Cardiac muscle cell (in vitro differentiated cells and primary cell): ENCODE results near the gene NFIC. TPM values are rescaled to one million over a fixed set of nuclear protein-coding genes. Genes with fewer than 3 reads are reported as not detected.
"Not testable (repeated sequence)": the region's sequence is repeated elsewhere in the genome, so short reads cannot be mapped to it uniquely, and the experiment has no call there.

Experiments used
- DNase-seq, 2 donors: peaks; one replicate each; pipeline versions ENCODE4 v3.0.0 to v3.0.0-alpha.2; 2010 to 2017; ENCODE audit warnings: low read depth in 1 of 2, low spot score in 1 of 2
- H3K27ac ChIP-seq: fragments of 200-600 bp; sonication (generic); 2 replicates; pipeline ENCODE4 v1.5.1; 2016
- H3K27me3 ChIP-seq: fragments of 200-600 bp; sonication (generic); 2 replicates; pipeline ENCODE4 v1.6.0; 2016; ENCODE audit warnings: control low read depth
- H3K36me3 ChIP-seq: fragments of 200-600 bp; sonication (generic); 2 replicates; pipeline ENCODE4 v1.5.1; 2016; ENCODE audit warnings: control low read depth
- H3K4me1 ChIP-seq: fragments of 200-600 bp; sonication (generic); 2 replicates; pipeline ENCODE4 v1.8.1; 2017; ENCODE audit warnings: low read depth, mild to moderate bottlenecking, mixed run types
- H3K4me3 ChIP-seq: fragments of 200-600 bp; sonication (generic); 2 replicates; pipeline ENCODE4 v1.5.1; 2016; ENCODE audit warnings: mild to moderate bottlenecking
- H3K9me3 ChIP-seq: fragments of 200-600 bp; sonication (generic); 2 replicates; pipeline ENCODE4 v1.5.1; 2017; ENCODE audit warnings: low read depth, mild to moderate bottlenecking, control low read depth
- polyA plus RNA-seq: library from polyadenylated mRNA; unstranded; fragments of >200 nt; fragmentation: Nextera tagmentation; extraction: Ambion mirVana; gene quantifications from 2 replicates; pipeline ENCODE4 v1.2.1, GENCODE V29; 2016
- total RNA-seq: library from RNA; depleted of rRNA; stranded (reverse); fragments of >200 nt; gene quantifications from 2 replicates; pipeline ENCODE4 v1.2.3, GENCODE V29; 2016
- TF ChIP-seq, protein P1 (sequence below): IDR thresholded peaks from 2 replicates; pipeline ENCODE4 v1.5.1; 2012; ENCODE audit warnings: low read depth, mild to moderate bottlenecking, low read length

NFIC gene
- total and polyA plus RNA-seq, 2 experiments from 2014 or later, result 32.7 to 46.1 TPM

DNA sequence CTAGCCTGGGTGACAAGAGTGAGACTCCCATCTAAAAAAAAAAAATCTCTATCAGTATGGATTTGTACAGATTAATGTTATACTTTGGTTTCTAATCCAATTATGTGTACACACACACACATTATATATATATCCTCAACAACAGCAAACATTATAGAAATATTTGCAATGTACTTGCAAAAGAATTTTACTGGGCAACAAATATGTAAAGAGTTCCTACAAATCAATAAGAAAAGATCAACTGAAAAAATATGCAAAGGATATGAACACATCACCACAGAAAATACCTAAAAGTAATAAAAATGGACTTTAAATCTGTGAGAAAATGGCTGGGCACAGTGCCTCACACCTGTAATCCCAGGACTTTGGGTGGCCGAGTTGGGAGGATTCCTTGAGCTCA lies 40.9 kb upstream of the NFIC start:
- no peak for DNase-seq
- no peak overlapping the region for H3K4me3 ChIP-seq
- no peaks in the 10 kb centered on the region for H3K36me3 ChIP-seq
- H3K27me3 ChIP-seq, result peaks cover 9% of the 10 kb centered on the region
- no peaks in the 10 kb centered on the region for H3K4me1 ChIP-seq
- TF ChIP-seq, protein P1, sequence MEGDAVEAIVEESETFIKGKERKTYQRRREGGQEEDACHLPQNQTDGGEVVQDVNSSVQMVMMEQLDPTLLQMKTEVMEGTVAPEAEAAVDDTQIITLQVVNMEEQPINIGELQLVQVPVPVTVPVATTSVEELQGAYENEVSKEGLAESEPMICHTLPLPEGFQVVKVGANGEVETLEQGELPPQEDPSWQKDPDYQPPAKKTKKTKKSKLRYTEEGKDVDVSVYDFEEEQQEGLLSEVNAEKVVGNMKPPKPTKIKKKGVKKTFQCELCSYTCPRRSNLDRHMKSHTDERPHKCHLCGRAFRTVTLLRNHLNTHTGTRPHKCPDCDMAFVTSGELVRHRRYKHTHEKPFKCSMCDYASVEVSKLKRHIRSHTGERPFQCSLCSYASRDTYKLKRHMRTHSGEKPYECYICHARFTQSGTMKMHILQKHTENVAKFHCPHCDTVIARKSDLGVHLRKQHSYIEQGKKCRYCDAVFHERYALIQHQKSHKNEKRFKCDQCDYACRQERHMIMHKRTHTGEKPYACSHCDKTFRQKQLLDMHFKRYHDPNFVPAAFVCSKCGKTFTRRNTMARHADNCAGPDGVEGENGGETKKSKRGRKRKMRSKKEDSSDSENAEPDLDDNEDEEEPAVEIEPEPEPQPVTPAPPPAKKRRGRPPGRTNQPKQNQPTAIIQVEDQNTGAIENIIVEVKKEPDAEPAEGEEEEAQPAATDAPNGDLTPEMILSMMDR, result no peak
- H3K27ac ChIP-seq, result no peak overlapping the region
- H3K9me3 ChIP-seq, result no peaks in the 10 kb centered on the region

DNA sequence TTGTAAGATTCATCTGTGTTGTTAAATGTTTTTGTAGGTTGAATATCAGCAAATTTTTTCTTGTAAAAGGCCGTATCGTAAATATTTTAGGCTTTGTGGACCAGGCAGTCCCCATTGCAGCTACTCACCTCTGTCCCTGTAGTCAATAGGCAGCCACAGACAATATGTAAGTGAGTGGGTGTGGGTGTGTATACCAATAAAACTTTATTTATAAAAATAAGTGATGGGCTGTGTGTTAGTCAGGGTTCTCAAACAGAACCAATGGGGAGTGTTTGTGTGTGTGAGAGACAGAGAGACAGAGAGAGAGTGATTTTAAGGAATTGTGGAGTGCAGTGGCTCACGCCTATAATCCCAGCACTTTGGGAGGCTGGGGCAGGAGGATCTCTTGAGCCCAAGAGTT lies 37.6 kb upstream of the NFIC start:
- DNase-seq, result no peak
- Histone ChIP-seq H3K27ac (no peak overlapping the region), H3K4me3 (no peak overlapping the region), H3K9me3 (no peaks in the 10 kb centered on the region), H3K27me3 (peaks cover 28% of the 10 kb centered on the region), H3K4me1 (no peaks in the 10 kb centered on the region), H3K36me3 (no peaks in the 10 kb centered on the region)
- TF ChIP-seq, protein P1, result no peak

DNA sequence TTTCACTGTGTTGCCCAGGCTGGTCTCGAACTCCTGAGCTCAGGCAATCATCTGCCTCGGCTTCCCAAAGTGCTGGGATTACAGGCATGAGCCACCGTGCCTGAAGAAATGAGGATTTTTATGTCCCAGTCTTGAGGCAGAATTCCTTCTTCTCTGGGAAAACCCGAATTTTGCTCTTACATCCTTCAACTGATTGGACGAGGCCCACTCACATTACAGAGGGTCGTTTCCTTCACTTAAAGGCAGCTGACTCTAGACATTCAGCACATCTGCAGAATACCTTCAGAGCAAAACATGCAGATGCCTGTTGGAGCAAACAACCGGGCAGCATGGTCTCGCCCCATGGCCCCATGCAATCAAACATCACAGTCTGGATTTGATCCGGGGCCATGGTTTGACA lies 36.3 kb upstream of the NFIC start:
- no peaks in the 10 kb centered on the region for H3K4me1 ChIP-seq
- no peaks in the 10 kb centered on the region for H3K9me3 ChIP-seq
- H3K27ac ChIP-seq, result no peak overlapping the region
- H3K27me3 ChIP-seq, result peaks cover 28% of the 10 kb centered on the region
- TF ChIP-seq, protein P1, result no peak
- no peak for DNase-seq
- no peak overlapping the region for H3K4me3 ChIP-seq
- no peaks in the 10 kb centered on the region for H3K36me3 ChIP-seq

DNA sequence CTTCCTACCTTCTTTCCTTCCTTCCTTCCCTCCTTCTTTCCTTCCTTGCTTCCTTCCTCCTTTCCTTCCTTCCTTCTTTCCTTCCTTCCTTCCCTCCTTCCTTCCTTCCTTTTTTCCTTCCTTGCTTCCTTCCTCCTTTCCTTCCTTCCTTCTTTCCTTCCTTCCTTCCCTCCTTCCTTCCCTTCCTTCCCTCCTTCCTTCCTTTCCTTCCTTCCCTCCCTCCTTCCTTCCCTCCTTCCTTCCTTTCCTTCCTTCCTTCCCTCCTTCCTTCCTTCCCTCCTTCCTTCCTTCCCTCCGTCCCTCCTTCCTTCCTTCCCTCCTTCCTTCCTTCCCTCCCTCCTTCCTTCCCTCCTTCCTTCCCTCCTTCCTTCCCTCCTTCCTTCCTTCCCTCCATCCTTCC lies 34.2 kb upstream of the NFIC start:
- not testable (repeated sequence) for H3K36me3 ChIP-seq, DNase-seq, H3K27ac ChIP-seq, H3K9me3 ChIP-seq, H3K4me3 ChIP-seq, H3K4me1 ChIP-seq
- peaks cover 28% of the 10 kb centered on the region for H3K27me3 ChIP-seq

DNA sequence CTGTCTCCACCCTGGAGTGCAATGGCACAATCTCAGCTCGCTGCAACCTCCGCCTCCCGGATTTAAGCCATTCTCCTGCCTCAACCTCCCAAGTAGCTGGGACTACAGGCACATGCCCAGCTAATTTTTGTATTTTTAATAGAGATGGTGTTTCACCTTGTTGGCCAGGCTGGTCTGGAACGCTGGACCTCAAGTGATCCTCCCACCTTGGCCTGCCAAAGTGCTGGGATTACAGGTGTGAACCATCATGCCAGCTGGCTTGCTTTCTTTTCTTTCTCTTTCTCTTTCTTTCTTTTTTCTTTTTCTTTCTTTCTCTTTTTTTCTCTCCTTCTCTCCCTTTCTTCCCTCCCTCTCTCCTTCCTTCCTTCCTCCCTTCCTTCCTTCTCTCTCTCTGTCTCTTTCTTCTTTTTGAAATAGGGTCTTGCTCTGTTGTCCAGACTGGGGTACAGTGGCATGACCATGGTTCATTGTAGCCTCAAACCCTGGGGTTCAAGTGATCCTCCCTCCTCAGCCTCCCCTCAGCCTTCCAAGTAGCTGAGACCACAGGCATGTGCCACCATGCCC lies 33.3 kb upstream of the NFIC start:
- peaks cover 28% of the 10 kb centered on the region for H3K27me3 ChIP-seq
- H3K4me3 ChIP-seq, result no peak overlapping the region
- no peaks in the 10 kb centered on the region for H3K36me3 ChIP-seq
- no peak for DNase-seq
- TF ChIP-seq, protein P1, result no peak
- no peak overlapping the region for H3K27ac ChIP-seq
- no peaks in the 10 kb centered on the region for H3K9me3 ChIP-seq
- H3K4me1 ChIP-seq, result no peaks in the 10 kb centered on the region

DNA sequence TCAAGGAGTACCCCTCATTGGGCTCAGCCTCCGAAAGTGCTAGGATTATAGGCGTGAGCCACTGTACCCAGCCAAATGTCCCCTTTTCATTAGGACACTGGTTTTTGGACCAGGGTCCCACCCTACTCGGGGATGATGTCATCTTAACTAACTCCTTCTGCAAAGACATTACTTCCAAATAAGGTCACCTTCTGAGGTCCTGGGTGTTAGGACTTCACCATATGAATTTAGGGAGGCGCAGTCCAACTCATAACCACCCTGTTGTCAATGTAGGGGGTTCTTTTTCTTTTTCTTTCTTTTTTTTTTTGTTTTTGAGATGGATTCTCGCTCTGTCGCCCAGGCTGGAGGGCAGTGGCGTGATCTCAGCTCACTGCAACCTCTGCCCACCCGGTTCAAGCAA lies 32.7 kb upstream of the NFIC start:
- no peak for DNase-seq
- Histone ChIP-seq H3K36me3 (no peaks in the 10 kb centered on the region), H3K27ac (no peak overlapping the region), H3K4me3 (no peak overlapping the region), H3K27me3 (peaks cover 28% of the 10 kb centered on the region), H3K9me3 (no peaks in the 10 kb centered on the region), H3K4me1 (no peaks in the 10 kb centered on the region)
- TF ChIP-seq, protein P1, result no peak

DNA sequence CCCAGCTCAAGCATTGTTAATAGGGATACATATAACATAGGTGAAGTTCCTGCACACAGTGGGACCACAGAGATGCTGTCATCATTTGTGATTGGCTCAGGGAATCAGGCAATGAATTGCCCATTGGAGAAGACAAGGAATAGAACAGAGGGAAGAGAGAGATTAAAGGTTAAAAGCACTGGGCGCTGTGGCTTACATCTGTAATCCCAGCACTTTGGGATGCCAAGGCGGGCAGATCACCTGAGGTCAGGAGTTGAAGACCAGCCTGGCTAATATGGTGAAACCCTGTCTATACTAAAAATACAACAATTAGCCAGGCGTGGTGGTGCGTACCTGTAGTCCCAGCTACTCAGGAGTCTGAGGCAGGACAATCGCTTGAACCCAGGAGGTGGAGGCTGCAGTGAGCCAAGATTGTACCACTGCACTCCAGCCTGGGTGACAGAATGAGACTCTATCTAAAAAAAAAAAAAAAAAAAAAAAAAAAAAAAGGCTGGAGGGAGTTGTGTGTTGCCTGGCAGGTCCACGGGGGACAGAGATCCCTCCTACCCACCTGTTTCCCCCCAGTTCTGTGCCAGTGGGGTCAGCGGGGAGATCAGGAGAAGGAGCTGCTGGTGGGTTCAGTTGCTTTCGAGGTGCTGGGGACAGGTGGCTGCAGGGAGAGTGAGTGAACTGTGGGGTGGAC lies 31.5 kb upstream of the NFIC start:
- not testable (repeated sequence) for H3K27ac ChIP-seq, H3K9me3 ChIP-seq, H3K4me3 ChIP-seq, DNase-seq, H3K4me1 ChIP-seq, H3K36me3 ChIP-seq
- H3K27me3 ChIP-seq, result peaks cover 28% of the 10 kb centered on the region
